IgD-negative memory B cell (primary cell): ENCODE measurements around the gene ARPC5. TPM values are rescaled to one million over a fixed set of nuclear protein-coding genes. Genes with fewer than 3 reads are reported as not detected.

Experiments
- H3K27ac Mint-ChIP-seq, 3 donors: one replicate each; pipeline ENCODE4 v1.8.0; 2020 to 2022; ENCODE audit warnings: mild to moderate bottlenecking in 3 of 3, mixed read lengths in 3 of 3, moderate library complexity in 1 of 3
- H3K27me3 Mint-ChIP-seq: one replicate; pipeline ENCODE4 v1.8.0; 2021; ENCODE audit warnings: mixed read lengths
- H3K36me3 Mint-ChIP-seq: one replicate; pipeline ENCODE4 v1.8.0; 2020; ENCODE audit warnings: mild to moderate bottlenecking, mixed read lengths
- H3K4me1 Mint-ChIP-seq, 3 donors: one replicate each; pipeline ENCODE4 v1.8.0; 2020 to 2022; ENCODE audit warnings: mixed read lengths in 3 of 3, mild to moderate bottlenecking in 1 of 3
- H3K4me3 Mint-ChIP-seq, 4 donors: one replicate each; pipeline ENCODE4 v1.8.0; 2020 to 2022; ENCODE audit warnings: mild to moderate bottlenecking in 4 of 4, mixed read lengths in 4 of 4, moderate library complexity in 3 of 4
- H3K9me3 Mint-ChIP-seq, 3 donors: one replicate each; pipeline ENCODE4 v1.8.0; 2020 to 2021; ENCODE audit warnings: mixed read lengths in 3 of 3, mild to moderate bottlenecking in 1 of 3
- polyA plus RNA-seq: library from polyadenylated mRNA; unstranded; fragments of 300-500 nt; fragmentation: Illumina TruSeq; gene quantifications from one replicate; pipeline ENCODE4 v1.2.3, GENCODE V29; 2021

Gene ARPC5
- polyA plus RNA-seq, 1 donor from 2014 or later: 366 TPM

GRCh38 chr1:183577897-183578465 is 57.6 kb downstream of the ARPC5 start:
- H3K27me3 Mint-ChIP-seq: no peaks in the 10 kb centered on the region
- peak overlapping the region in 1 of 4 donors; percentile 44 for H3K4me3 Mint-ChIP-seq
- H3K9me3 Mint-ChIP-seq: no peaks in the 10 kb centered on the region
- H3K27ac Mint-ChIP-seq: peak overlapping the region in 1 of 3 donors; percentile 47
- peaks cover 9 to 12% (median 10%) of the 10 kb centered on the region in 3 donors for H3K4me1 Mint-ChIP-seq
- peaks cover 11% of the 10 kb centered on the region for H3K36me3 Mint-ChIP-seq

- Mint-ChIP-seq H3K27me3 (no peaks in the 10 kb centered on the region), H3K4me1 (peaks cover 9 to 11% (median 9%) of the 10 kb centered on the region in 3 donors), H3K9me3 (no peaks in the 10 kb centered on the region), H3K4me3 (no peak overlapping the region), H3K27ac (no peak overlapping the region), H3K36me3 (peaks cover 13% of the 10 kb centered on the region)
Measured at GRCh38 chr1:183576537-183576936, 59.0 kb downstream of the ARPC5 start.

GRCh38 chr1:183575606-183576005 is 60.0 kb downstream of the ARPC5 start:
- Mint-ChIP-seq H3K36me3 (peaks cover 13% of the 10 kb centered on the region), H3K4me1 (peaks cover 8 to 9% (median 9%) of the 10 kb centered on the region in 3 donors), H3K9me3 (no peaks in the 10 kb centered on the region), H3K4me3 (no peak overlapping the region), H3K27ac (no peak overlapping the region), H3K27me3 (no peaks in the 10 kb centered on the region)

GRCh38 chr1:183572721-183573120 is 62.9 kb downstream of the ARPC5 start:
- H3K4me3 Mint-ChIP-seq: no peak overlapping the region
- H3K27ac Mint-ChIP-seq: no peak overlapping the region
- H3K27me3 Mint-ChIP-seq: no peaks in the 10 kb centered on the region
- H3K36me3 Mint-ChIP-seq: peaks cover 13% of the 10 kb centered on the region
- peaks cover 3 to 12% (median 11%) of the 10 kb centered on the region in 3 donors for H3K4me1 Mint-ChIP-seq
- no peaks in the 10 kb centered on the region for H3K9me3 Mint-ChIP-seq

GRCh38 chr1:183571678-183572268 is 63.8 kb downstream of the ARPC5 start:
- no peaks in the 10 kb centered on the region for H3K9me3 Mint-ChIP-seq
- H3K4me3 Mint-ChIP-seq: no peak overlapping the region
- H3K36me3 Mint-ChIP-seq: peaks cover 13% of the 10 kb centered on the region
- H3K27me3 Mint-ChIP-seq: no peaks in the 10 kb centered on the region
- no peak overlapping the region for H3K27ac Mint-ChIP-seq
- H3K4me1 Mint-ChIP-seq: peaks cover 13 to 21% (median 18%) of the 10 kb centered on the region in 3 donors

Other genes with a start within 250 kb of the ARPC5 start
- gene NMNAT2, start 217.4 kb downstream of the ARPC5 start, polyA plus RNA-seq: not detected
- 34.4 TPM for gene SMG7, start 163.3 kb downstream of the ARPC5 start, polyA plus RNA-seq
- gene NCF2, start 45.3 kb downstream of the ARPC5 start, polyA plus RNA-seq: 18.1 TPM
- not detected for gene APOBEC4, start 17.5 kb upstream of the ARPC5 start, polyA plus RNA-seq
- not detected for gene RGL1, start 169.3 kb upstream of the ARPC5 start, polyA plus RNA-seq